ENCODE data around the gene WBP1.
"Not testable (repeated sequence)": the region's sequence is repeated elsewhere in the genome, so short reads cannot be mapped to it uniquely, and the experiment has no call there.

WBP1 gene

DNA sequence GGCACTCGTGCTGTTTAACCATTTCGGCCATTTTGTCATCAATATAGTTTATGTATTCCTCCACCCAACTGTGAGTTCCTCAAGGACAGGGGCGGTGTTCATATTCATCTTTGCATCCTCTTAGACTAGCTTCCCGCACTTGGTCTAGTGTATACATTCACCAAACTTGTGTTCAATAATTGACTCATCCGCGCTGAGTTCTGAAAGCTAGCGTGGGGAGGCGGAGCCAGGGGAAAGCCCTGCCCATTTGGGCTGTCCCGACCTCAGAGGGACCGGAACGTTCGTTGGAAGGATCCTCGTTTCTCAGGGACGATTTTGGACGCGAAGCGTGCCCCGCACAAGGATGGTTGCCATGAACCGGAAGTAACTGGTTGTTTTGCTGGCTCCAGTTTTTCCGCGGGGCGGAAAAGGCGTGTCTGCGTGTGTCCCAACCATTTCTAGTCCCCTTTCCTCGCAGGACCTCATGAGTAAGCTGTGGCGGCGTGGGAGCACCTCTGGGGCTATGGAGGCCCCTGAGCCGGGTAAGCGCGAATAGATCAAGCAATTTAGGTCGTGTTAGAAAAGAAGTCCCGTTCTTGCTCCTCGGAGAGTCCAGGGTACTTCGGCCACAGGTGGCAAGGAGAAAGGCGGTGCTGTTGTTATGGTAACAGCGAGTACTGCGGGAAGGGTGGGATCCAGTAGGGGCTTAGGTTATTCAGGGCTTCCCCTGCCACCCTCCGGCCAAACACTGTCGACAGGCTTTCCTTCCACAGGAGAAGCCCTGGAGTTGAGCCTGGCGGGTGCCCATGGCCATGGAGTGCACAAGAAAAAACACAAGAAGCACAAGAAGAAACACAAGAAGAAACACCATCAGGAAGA lies 3.4 kb upstream of the WBP1 start, which contains the start of gene INO80B:
TSS of gene INO80B (plus strand) at position 434 of the 858 bp plus-strand sequence. CDS start at position 464, 30 bp downstream.
- peak; percentile 93 to 94 for DNase-seq (ENCODE audit: low read depth in 2 of 2)

DNA sequence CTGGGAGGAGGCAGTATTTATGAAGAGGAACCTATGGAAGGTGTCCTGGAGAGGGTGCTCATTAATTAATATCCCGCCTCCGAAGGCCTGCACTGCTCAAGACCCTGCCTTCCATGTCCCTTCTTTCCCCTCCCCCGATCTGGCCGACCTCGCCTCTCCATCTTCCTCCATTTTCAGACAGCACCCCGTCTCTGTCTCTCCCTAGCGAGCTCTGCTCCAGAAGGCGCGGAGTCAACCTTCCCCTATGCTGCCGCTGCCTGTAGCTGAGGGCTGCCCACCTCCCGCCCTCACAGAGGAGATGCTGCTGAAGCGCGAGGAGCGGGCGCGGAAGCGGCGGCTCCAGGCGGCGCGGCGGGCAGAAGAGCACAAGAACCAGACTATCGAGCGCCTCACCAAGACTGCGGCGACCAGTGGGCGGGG lies 1.1 kb upstream of the WBP1 start:
- no peak for DNase-seq (ENCODE audit: low read depth in 2 of 2)

DNA sequence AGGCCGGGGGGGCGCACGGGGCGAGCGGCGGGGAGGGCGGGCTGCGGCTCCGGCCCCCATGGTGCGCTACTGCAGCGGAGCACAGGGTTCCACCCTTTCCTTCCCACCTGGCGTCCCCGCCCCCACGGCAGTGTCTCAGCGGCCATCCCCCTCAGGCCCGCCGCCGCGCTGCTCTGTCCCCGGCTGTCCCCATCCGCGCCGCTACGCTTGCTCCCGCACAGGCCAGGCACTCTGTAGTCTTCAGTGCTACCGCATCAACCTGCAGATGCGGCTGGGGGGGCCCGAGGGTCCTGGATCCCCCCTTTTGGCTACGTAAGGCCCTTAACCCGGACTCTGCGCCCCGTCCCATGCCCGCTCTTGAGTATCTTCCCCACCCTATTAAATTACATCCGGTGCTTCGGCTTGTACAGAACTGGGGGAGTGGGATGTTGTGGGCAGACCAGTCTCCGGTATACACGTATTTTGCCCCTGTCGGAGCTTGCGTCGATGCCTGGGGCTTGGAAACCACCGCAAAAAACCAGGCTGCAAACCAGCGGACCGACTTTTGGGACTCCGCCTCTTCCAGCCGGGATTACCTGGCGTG lies 598 bp upstream of the WBP1 start:
- DNase-seq (ENCODE audit: low read depth in 2 of 2) = peak; percentile 54 to 70

DNA sequence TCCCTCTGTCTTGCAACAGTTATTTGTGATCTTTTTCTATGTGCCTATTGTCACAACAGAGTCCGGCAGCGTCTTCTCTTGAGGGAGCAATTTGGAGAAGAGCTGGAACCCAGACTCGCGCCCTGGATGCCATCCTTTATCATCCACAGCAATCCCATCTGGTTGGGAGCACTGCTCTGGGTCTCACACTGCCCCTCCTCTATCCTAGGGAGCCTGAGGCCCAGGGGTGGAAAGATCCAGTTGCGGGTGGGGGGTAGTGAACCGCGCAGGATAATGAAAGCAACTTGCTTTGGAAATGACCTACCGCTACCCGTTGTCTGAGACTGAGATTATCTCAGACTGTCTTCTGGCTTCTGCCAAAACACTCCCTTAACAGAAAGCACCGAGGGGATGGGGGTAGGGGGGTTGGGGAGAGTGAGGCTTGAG lies 713 bp downstream of the WBP1 start:
- no peak for DNase-seq (ENCODE audit: low read depth in 2 of 2)

DNA sequence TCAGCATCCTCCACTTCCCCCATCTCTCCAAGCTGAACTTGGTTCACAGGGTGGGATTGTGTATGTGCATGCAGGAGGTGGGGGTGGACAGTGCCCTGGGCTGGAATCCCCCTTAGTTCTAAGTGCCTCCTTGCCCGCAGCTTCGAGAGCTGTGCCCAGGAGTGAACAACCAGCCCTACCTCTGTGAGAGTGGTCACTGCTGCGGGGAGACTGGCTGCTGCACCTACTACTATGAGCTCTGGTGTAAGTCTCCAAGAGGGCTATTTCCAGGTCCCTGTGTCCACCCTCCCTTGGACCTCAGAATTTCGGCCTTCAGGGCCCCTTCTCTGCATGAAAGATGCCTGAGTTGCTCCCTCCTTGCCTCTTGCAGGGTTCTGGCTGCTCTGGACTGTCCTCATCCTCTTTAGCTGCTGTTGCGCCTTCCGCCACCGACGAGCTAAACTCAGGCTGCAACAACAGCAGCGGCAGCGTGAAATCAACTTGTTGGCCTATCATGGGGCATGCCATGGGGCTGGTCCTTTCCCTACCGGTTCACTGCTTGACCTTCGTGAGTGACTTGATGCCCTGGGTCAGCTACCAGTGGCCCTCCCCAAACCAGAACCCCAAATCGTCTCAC lies 1.4 kb downstream of the WBP1 start:
- not testable (repeated sequence) for DNase-seq (ENCODE audit: low read depth in 2 of 2)

DNA sequence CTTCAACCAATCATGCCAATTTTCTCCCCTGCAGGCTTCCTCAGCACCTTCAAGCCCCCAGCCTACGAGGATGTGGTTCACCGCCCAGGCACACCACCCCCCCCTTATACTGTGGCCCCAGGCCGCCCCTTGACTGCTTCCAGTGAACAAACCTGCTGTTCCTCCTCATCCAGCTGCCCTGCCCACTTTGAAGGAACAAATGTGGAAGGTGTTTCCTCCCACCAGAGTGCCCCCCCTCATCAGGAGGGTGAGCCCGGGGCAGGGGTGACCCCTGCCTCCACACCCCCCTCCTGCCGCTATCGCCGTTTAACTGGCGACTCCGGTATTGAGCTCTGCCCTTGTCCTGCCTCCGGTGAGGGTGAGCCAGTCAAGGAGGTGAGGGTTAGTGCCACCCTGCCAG lies 1.9 kb downstream of the WBP1 start:
- not testable (repeated sequence) for DNase-seq (ENCODE audit: low read depth in 2 of 2)

DNA sequence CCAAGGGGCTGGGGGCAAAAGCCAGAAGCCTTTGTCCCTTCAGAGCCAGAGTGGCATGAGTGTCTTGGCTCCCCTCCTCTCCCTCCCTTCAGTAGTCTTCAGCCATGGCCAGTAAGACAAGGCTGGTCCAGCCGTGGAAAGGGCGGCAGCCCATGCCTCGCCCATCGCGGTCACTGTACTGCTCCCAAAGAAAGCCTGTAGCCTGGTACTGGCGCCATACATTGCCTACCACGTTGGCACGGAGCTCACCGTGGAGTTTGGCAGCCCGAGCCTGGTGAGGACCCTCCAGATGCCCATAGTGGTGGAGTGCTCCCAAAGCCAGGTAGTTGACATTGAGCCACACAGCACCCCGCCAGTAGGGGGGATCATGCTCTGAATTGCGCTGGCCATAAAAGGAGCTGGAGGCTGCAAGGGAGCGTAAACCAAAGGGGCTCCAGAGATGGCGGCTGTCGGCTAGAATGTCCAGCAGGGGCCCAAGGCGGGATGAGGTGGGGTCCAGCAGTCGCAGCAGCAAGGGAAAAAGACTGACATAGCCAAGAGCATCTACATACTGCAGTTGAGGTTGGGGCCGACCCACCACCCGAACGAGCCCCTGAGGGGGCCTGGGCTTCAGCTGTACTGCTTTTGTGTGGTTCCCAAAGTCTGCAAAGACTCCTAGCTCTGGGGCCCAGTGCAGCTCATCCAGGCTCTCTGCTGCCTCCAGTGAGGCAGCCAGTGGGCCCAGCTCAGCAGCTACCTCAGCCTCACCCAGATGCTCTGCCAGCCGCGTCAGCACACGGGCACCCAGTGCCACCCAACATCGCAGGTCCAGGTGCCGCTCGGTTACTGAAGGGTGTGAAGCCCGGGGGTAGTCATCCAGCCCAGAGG lies 3.2 kb downstream of the WBP1 start:
- no peak for DNase-seq (ENCODE audit: low read depth in 2 of 2)

DNA sequence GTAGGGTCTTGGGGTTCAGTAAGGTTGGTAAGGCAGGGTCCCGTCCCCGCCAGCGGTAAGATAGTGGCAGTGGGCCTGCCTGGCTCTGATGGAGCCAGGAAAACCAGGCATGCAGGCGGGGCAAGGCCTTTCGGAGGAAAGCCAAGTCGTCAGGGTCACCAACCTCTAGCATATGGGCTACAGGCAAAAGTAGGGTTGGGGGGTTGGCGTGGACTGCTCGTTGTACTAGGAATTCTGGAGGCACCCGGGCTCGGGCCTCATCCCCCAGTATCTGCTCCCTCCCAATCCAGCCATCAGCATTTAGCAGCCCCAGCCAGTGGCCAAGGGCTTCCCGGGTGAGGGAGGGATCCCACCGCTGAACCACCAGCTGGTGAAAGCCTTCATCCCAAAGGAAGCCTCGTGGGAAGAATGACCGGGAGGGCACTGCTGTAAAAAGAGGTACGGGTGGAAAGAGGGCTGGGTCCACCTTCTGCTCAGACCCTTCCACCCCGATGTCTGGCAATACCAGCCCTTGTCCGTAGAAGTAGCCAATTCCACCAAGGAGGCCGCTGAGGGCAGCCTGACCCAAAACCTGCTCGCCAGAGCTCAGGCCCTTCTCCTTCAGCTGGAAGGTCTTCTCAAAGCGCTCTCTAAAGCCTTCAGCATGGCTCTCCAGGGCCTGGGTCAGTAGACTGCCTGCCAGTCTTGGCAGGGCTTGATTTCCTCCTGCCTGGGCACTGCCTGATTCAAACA lies 4.0 kb downstream of the WBP1 start:
- DNase-seq (ENCODE audit: low read depth in 2 of 2) = no peak

DNA sequence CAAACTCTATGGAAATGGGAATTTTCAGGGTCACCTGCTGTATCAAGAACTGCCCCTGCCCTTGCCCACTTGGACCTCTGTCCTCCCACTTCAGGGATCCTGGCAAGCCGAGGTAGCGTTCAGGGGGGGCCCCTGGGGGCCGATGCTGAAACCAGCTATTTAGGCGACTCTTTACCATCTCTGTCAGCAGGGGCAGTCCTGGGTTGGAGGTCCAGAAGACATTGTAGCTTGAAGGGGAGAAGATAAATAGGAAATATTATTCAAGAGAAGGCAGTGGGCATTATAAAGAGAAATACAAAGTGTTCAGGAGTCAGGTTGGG lies 4.5 kb downstream of the WBP1 start:
- DNase-seq (ENCODE audit: low read depth in 2 of 2) = no peak

DNA sequence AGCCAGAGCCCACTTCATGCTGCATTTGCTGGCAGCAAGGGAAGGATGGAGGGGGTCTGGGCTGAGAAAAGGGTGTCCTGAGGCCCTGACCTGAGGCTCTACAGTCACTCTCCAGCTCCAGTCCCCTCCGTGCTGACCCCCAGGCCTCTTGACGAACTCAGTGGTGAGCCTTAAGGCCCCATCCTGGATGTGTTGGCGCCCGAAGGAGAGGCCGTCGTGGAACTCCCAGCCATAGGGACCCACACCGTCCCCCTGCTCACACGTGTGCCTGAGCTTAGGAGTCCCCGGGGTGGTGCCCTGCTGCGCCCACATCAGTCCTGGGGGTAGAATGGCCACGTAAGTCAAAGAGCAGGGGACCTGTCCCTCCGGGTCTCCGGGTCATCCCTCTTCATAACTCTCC lies 6.2 kb downstream of the WBP1 start:
- no peak for DNase-seq (ENCODE audit: low read depth in 2 of 2)

DNA sequence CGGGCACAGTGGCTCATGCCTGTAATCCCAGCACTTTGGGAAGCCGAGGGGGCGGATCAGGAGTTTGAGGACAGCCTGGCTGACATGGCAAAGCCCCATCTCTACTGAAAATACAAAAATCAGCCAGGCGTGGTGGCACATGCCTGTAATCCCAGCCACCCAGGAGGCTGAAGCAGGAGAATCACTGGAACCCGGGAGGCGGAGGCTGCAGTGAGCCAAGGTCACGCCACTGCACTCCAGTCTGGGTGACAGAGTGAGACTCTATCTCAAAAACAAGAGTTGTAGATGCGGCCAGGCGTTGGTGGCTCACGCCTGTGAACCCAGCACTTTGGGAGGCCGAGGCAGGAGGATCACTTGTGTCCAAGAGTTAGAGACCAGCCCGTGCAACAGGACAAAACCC lies 12.5 kb downstream of the WBP1 start:
- DNase-seq (ENCODE audit: low read depth in 2 of 2) = not testable (repeated sequence)

DNA sequence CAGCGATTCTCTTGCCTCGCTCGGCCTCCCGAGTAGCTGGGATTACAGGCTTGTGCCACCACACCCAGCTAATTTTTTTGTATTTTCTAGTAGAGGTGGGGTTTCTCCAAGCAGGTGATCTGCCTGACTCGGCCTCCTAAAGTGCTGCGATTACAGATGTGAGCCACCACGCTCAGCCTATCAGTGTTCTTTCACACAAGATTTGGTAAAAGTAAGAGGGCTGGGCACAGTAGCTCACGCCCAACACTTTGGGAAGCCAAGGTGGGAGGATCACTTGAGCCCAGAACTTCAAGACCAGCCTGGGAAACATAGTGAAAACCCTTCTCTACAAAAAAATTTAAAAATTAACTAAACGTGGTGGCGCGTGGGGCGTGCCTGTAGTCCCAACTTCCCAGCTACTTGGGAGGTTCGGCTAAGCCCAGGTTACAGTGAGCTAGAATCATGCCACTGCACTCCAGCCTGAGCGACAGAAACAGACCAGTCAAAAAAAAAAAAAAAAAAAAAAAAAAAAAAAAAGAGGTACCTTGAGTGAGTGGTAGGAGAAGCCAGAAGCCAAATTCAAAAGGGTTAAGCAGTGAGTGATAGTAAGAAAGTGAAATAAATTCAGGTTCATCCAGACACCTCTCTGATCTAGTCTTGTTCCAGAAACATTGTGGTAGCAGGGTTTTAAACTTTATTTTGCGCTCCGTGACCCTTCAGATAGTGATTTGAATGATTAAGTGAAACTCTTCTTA lies 13.3 kb downstream of the WBP1 start:
- no peak for DNase-seq (ENCODE audit: low read depth in 2 of 2)

DNA sequence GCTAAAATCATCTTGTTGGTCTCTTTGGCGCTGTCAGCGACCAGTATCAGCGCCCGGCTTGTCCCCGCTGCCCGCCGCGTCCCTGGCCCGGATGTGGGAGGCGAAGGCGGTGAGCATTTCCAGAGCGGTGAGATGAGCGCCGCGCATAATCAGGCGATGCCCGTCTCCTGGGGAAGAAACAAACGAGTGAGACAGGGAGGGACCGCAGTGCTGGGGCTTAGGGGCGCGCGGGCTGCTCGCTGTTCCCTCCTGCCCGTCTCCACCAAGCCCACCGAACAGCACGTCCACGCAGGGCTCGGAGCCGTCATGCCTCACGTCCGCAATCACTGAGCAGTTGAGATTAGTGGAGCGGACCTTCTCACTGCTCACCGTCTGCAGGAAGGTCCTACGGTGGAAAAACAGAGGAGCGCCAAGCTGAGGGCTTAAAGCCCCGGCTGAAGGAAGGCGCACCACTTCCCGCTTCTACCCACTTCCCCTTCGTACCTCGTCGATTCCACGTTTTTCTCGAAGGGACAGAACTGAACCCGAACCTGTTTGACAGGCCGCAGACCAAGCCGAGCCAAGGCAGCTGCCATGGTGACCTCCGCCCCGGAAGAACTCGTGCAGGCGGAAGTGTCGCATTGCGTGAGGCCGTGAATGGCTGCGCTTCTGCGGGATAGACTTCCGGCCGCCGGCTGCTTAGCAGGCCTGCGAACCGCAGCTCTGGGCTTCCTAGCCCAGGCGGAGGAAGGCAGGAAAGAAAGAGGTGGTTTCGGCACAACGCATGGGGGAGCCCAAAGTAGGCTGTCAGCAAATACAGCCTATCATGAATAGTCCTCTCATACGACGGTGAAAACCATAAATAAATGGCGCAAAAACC lies 14.1 kb downstream of the WBP1 start, which contains the start of gene MRPL53:
TSS of gene MRPL53 (minus strand) at position 595 of the 859 bp plus-strand sequence. CDS start at position 575, 20 bp downstream.
- DNase-seq (ENCODE audit: low read depth in 2 of 2) = peak; percentile 88 to 95

DNA sequence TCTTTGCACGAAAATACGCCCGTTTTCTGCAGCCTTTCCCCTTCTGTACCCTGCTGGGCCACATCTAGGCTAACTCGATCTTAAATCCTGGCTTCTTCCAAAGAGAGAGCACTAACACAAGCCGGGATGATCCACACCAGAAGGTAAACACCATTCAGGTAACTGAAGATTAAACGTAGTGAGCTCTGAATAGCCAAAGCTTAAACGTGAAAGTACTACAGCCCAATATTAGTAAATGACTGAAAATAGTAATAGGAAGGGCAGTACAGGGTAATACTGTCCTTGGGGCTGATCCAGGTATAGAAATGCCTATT lies 14.7 kb downstream of the WBP1 start:
- DNase-seq (ENCODE audit: low read depth in 2 of 2) = no peak

DNA sequence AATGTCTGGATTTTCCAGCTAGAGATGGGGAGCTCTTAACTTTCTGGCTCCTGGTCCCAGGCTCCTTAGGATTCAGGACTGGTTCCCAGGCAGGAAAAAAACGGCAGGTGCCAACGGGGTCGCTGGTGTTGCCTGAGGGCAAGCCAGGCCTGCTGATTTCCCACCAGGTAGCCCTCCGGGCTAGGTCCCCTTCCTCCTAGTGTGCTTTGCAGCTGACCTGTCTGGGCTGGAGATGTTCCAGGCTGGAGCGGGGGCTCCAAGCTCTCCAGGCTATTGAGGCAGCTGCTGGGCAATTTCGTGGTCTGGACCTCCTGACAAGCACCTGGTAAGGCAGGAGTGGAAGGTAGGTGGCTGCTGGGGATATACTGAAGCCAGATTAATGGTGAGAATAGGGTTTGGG lies 16.2 kb downstream of the WBP1 start:
- DNase-seq (ENCODE audit: low read depth in 2 of 2) = no peak

DNA sequence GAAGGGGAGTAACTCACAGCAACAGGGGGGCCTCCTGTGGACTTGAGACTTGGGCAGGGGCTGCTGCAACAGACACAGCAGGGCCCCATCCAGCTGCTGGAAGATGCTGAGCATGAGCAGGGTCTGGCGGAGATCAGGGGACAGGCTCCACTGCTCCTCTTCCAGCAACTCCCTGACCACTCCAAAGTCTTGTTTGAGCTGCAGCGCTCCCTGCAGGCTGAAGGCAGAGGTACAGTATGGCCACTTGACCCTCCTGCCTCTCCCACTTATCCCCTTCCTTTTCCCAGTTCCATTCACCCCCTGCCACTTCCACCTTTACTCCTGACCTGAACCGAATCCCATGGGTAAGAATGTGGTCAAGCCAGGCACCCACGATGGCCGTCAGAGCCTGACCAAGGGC lies 16.7 kb downstream of the WBP1 start:
- no peak for DNase-seq (ENCODE audit: low read depth in 2 of 2)

DNA sequence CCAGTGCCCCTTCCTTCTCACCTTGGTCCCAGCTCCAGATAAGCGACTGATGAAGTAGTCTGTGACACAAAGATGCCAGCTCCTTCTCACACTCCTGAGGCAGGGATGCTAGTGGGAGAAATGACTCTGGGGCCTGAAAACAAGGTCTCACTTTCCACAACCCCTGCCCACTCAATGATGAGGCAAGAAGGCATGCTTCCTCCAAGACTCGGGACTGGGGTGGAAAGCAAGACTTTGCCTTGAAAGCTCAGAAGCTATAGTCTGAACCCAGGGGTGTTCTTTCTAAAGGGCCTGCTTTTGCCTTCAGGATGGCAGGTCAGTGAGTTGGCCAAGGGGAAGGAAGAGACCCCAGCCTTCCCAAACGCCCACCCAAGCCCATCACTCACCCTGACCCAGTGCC lies 23.2 kb downstream of the WBP1 start:
- no peak for DNase-seq (ENCODE audit: low read depth in 2 of 2)

DNA sequence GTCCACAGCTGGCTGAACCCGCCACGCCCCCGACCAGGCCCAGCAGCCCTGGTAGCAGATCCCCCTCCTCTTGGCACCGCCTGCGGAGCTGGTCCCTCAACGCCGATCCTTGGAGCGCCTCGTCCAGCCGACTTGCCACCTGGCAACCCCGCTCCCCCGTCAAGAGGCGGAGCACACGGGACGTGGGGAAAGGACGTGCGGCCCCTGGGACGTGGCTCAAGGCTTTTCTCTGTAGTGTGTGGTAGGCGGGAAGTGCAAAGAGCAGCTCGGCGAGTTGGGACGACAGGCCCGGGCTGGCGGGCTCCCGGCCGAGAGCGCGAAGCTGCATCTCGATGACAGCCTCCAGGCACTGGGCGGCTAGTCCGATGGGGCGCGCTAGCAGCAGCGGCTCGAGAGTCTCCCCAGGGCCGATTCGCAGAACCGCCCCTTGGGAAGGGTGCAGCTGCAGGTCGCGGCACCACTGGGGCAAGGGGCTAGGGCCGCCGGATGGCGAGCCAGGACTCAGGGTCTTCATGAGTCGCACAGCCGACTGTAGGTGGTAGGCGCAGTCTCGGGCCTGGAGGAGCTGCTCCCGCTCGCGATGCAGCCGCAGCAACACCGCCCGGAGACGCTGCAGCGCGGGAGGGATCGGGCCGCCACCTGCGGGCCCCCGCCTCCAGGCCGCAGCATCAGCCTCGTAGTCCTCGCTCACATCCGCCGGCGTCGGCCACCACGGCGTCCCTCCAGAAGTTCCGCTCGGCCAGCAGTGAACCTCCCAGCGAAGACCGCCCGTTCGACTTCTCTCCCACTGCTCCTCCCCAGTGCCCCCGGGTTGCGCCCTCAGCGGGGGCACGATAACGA lies 23.9 kb downstream of the WBP1 start:
- no peak for DNase-seq (ENCODE audit: low read depth in 2 of 2)

Measured in stimulated activated CD4-positive, alpha-beta T cell treated with anti-CD3 and anti-CD28 coated beads, Interleukin-1b, Interleukin-23, amount 100 ng/mL, for 1 hour (primary cell).